DMS 273 treated with DMSO at 0.1 percent for 48 hours (cell line): Measurements from ENCODE around the gene EDC3.
"Not testable (repeated sequence)": the region's sequence is repeated elsewhere in the genome, so short reads cannot be mapped to it uniquely, and the experiment has no call there.

Source experiments
- DNase-seq: peaks from one replicate; lab custom pipeline; 2025; lab: John Stamatoyannopoulos, UW

The EDC3 gene

GRCh38 chr15:74710319-74711094 is 14.7 kb upstream of the EDC3 start:
- no peak for DNase-seq

GRCh38 chr15:74709892-74710291 is 14.1 kb upstream of the EDC3 start:
- DNase-seq = no peak

GRCh38 chr15:74709011-74709410 is 13.2 kb upstream of the EDC3 start:
- no peak for DNase-seq

- no peak for DNase-seq
These were observed 984 bp upstream of the EDC3 start for GRCh38 chr15:74696808-74697207.

DNA sequence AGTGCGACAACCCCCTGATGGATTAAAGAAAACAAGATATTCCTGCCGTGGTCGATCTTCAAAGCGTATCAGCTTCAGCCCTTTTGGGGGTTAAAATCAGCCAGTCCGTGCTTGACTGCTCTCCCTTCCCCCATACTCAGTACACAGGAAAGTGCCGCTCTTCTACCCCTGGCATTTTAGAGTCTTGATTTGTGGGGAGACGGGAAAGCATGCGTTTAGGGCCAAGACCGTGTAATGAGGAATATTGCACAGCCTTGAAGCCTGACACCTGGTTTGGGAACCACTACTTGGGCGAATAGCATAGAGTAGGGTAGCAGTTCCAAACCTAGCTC is 540 bp upstream of the EDC3 start:
- DNase-seq = no peak

GRCh38 chr15:74692327-74692726 is 3.5 kb downstream of the EDC3 start:
- DNase-seq = no peak

GRCh38 chr15:74683758-74684157 is 12.1 kb downstream of the EDC3 start:
- DNase-seq = no peak

DNA sequence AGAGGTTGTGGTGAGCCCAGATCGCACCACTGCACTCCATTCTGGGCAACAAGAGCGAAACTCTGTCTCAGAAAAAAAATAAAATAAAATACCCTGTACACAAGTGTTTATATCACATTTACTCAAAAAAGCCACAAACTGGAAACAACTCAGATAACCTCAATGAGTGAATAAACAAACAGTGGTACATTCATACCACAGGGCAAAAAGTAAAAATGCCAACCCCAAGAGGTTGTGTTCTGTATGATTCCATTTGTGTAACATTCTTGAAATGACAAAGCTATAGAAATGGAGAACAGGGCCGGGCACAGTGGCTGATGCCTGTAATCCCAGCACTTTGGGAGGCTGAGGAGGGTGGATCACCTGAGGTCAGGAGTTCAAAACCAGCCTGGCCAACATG is 12.9 kb downstream of the EDC3 start:
- no peak for DNase-seq

- no peak for DNase-seq
These were observed 15.4 kb downstream of the EDC3 start for GRCh38 chr15:74680456-74680855.

- no peak for DNase-seq
These were observed 19.0 kb downstream of the EDC3 start for GRCh38 chr15:74676801-74677200.

- no peak for DNase-seq
These were observed 21.7 kb downstream of the EDC3 start for GRCh38 chr15:74674161-74674560.

DNA sequence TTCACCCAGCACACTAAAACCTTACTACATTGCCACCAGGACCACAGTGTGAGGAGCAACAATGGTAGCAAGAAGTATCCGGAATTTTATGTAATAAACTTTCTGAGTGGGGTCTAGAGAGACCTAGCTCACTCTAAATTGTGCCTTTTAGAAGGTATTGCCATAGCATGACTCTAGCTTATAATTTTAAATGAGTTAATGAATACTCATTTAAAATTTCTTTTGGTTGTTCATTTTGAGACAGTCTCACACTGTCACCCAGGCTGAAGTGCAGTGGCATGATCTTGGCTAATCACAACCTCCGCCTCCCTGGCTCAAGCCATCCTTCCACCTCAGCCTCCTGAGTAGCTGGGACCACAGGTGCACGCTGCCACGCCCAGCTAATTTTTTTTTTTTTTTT is 26.2 kb downstream of the EDC3 start:
- DNase-seq = no peak

- DNase-seq = no peak
These were observed 27.8 kb downstream of the EDC3 start for GRCh38 chr15:74667975-74668374.

DNA sequence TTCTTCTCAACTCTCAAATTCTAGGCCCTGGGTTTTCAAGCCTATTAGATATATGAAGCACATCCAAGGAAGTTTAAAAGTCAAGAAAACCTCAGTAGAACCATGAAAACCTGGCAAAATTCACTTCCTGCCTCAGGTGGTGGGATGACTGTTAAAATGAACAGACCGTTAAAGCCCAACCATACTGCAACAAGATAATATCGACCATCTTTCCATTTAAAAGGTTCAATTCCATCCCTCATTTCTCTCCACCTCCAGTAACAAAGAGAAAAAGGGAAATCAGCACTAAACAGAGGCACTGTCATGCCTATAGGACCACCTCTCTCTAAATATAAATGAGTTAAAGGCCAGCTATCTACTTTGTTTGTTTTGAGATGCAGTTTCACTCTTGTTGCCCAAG is 31.2 kb downstream of the EDC3 start:
- DNase-seq = no peak

- no peak for DNase-seq
These were observed 31.7 kb downstream of the EDC3 start for GRCh38 chr15:74664028-74664616.

DNA sequence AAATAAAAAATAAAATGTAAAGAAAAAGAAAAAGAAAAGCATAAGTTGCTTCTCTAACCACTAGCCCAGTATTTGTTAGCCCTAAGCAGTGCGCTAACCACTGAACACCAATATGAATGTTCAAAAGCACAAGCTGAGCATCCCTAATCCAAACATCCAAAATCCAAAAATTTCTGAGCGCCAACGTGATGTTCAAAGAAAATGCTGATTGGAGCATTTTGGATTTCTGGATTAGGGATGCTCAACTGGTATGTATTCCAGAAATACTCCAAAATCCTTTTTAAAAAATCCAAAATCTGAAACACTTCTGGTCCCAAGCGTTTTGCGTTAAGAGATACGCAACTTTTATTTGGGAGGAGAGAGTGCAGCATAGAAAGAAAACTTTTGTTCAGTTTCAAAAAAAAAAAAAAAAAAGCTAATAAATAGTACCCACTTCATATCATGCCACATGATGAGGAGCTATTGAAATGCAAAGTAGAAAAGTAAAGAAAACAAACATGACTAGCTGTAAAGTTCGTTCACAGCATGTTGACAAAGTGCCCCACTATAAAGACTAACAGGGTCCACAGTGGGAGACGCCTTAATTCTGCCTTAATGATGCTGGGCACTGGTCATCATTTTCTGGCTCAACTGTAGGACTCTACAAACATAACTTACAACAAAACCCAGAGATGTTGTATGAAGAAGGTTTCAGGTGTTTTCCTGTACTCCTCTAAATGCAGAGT is 32.4 kb downstream of the EDC3 start:
- no peak for DNase-seq

GRCh38 chr15:74662064-74662860 is 33.6 kb downstream of the EDC3 start:
- no peak for DNase-seq

- DNase-seq = not testable (repeated sequence)
These were observed 34.5 kb downstream of the EDC3 start for GRCh38 chr15:74661280-74661679.

DNA sequence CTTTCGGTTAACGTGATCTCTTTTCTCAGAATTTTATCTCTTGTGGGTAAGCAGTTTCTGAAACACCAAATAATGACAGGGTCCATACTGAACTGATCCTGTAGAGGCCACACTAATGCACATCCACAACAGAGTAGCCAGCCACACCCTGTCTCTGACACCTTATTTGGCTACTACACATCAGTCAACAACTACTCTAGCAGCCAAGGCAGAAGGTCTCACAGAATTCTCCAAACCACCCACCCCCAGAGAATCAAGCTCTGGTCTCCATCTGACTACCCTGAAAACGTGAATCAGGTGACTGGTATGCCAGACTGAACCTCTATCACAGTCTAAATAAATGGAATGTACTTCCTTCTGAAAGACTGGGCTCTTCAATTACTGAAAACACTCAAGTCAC is 38.0 kb downstream of the EDC3 start:
- DNase-seq = no peak

- peak; percentile 66 for DNase-seq
These were observed 38.8 kb downstream of the EDC3 start for GRCh38 chr15:74656935-74657535.

DNA sequence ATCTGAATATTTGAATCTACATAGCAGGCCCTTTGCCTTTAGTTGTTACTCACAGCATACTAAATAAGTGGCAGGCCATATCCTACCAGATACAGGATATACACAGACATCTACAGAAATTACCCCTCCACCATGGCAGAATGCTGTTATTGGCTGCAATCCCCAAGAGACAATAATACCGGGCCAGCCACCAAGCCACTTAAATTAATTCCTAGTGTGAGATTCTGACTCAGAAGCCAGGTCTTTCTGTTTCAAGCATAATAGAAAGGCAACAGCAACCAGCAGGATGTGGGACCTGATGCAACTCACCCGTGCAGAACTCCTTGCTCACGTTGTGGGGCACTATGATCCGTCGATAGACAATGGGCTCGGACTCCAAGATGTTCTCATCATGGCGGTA is 40.4 kb downstream of the EDC3 start:
- DNase-seq = no peak

GRCh38 chr15:74653426-74654102 is 42.3 kb downstream of the EDC3 start:
- DNase-seq = no peak
